SU-DHL-6 (cell line): ENCODE data around the gene GOSR2.

Experiments used
- CTCF ChIP-seq: fragments of 200-600 bp; sonication (generic); IDR thresholded peaks from one replicate; pipeline ENCODE4 v1.5.1; 2017; ENCODE audit warnings: antibody characterized with exemption, mild to moderate bottlenecking, low read length, moderate library complexity; ENCODE audit not compliant: insufficient read depth, poor library complexity, severe bottlenecking
- EZH2phosphoT487 ChIP-seq: fragments of 200-600 bp; sonication (generic), shearing (Covaris generic); conservative IDR thresholded peaks from 2 replicates; pipeline ENCODE4 v1.6.1; 2018; ENCODE audit warnings: mild to moderate bottlenecking, antibody characterized with exemption, low read length, moderate library complexity, mixed read lengths

DNA sequence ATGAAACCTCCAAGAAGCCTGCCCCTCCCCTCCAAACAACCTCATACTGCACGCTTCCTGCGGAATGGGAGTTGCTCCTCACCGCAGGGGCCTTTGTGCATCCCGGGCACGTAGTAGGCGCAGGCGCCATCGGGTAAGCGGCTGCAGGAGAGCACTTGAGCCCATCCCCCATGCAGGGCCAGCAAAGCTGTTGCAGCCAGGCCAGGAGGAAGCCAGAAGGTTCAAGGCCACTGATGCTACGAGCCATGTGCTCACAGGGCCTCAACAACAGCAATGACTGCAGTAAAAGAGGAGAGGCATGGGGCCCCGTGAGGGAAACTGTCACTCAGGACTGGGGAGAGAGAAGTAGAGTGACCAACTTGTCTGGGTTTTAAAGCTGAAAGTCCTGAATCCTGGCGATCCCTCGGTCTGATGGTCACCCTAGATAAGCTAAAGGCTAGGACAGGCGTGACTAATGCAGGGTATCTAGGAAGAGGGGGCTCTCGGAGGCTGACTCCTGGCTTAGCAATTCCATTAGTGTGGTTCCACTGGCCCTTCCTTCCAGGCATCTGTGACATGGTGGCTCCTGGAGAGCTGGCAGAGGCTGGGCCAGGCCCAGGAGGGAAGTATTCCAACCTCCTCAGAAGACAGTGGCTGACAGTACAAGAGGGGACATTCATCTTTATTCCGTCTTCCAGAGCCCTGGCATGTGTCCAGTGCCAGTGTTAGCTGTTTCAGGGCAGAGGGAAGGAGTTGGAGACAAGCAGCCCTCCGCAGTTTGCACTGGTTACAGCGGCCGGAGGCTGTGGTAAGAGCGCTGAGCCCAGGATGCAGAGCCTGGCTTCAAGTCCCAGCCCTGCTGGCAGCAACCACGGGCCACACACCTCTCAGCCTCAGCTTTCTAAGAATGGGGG is 20.8 kb downstream of the GOSR2 start:
- TF ChIP-seq CTCF (no peak), EZH2phosphoT487 (no peak)
